ENCODE measurements around the gene NECTIN2. TPM values are rescaled to one million over a fixed set of nuclear protein-coding genes. Genes with fewer than 3 reads are reported as not detected.
"Not testable (repeated sequence)": the region's sequence is repeated elsewhere in the genome, so short reads cannot be mapped to it uniquely, and the experiment has no call there.

Gene NECTIN2
- total RNA-seq, 2 donors from 2014 or later, result 112 to 125 TPM

DNA sequence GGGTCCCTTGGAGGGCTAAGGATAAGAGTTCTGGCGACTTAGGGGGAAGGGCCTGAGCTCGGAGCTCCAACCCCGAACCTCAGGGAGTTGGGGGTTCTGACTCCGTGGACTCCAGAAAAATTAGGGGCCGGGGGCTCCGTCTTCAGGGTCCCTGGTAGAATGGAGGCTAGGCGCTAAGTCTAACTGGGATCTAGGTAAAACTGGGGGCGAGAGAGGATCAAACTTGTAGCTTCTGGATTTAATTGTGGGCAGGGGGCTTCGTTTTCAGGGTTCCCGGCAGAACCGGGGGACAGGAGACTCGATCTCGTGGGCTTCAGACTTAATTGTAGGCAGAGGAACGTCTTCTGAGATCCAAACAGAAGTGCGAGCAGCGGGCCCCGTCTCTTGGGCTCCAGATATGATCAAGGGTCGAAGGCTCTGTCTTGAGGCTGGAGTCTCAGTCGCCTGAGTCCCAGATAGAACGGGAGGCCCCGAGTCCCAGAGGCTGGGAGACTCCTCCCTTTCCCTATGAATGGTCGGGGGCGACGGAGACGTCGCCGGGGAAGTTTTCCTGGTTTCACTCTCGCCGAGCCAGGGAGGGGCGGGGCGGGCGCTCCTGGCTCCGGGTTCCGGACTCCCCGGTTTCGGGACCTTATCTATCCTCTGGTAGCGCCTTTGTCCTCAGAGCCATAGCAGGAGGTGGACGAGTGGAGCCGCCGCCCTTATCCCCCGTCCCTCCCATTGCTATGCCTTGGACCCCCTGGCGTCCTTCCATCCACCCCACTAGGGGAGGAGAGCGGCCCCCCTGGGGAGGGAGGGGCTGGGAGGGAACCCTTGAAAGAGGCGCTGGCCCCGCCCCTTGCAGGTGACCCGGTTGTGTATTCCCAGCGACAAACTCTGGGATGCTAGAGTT lies 1.3 kb downstream of the NECTIN2 start:
- intact Hi-C loops (cut with DNase I, micrococcal nuclease), result loop anchor here (10.0 kb wide), 2 partner anchors 53 to 133 kb away; no protein-coding TSS in a partner anchor
- ATAC-seq, result peak; percentile 46
- peak; percentile 84 to 85 for DNase-seq

DNA sequence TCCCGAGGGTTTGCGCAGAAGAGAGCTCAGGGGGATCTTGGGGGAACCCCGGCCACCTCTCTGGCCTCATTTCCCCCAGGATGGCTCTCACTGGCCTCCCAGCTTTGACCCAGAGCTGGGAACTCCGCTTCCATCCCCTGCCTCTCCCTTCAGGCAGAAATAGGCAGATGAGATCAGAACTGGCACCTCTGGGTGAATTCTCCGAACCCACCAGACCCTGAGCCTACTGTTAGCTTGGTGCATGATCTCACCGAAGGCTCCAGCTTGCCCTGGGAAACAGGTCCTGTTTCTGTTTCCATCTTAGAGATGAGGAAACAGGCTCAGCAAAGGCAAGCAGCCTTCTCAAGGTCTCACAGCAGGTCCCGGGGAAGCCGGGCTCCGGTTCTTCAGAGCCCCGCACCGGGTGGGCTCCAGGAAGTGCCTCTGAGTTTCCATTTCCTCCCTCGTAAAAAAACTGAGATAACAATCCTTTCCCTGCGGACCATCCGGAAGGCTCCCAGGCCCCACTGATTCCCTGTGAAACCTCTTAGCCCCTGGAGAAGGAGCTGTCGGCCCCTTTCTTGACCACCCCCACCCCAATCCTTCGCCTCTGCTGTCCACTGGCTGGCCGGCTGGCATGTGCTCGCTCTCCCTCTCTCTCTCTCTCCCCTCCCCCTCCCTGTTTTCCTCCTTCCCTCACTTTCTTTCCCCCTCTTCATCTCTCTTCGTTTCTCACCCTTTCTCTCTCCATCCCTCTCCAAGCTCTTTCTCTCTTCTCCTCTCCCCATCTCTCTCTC lies 2.1 kb downstream of the NECTIN2 start:
- no peak for ATAC-seq
- peak; percentile 27 to 40 for DNase-seq
- intact Hi-C loops (cut with DNase I, micrococcal nuclease), result loop anchor here (10.0 kb wide), 2 partner anchors 53 to 133 kb away; no protein-coding TSS in a partner anchor

DNA sequence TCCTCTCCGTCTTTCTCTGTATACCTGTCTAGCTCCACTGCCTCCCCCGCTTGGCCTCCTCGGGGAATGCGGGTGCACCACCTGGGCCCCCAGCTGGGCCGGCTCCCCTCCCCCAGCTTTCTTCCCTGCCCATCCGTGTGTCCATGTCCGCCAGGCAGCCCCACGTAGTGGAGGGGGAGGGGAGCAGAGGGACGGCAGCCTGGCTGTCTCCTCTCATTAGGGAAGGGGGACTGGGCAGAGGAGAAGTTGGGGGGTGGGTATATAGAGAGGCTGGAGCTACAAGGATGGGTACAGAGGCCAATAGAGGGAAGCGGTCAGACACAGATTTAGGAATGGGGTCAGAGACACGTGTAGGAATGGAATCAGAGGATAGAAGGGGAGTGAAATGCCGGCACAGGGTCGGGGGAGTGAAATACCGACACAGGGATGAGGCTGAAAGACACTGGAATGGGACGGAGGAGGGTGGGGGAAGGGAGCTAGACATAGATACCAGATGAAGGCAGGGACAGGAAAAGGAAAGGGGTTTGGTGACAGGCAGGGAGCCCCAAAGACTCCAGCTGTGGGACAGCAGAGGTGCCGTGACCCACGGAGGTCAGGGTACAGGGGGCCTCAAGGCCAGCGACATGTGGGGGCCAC lies 2.8 kb downstream of the NECTIN2 start:
- peak in 1 of 2 donors; percentile 33 for DNase-seq
- no peak for ATAC-seq
- intact Hi-C loops (cut with DNase I, micrococcal nuclease), result loop anchor here (10.0 kb wide), 2 partner anchors 54 to 134 kb away; no protein-coding TSS in a partner anchor

DNA sequence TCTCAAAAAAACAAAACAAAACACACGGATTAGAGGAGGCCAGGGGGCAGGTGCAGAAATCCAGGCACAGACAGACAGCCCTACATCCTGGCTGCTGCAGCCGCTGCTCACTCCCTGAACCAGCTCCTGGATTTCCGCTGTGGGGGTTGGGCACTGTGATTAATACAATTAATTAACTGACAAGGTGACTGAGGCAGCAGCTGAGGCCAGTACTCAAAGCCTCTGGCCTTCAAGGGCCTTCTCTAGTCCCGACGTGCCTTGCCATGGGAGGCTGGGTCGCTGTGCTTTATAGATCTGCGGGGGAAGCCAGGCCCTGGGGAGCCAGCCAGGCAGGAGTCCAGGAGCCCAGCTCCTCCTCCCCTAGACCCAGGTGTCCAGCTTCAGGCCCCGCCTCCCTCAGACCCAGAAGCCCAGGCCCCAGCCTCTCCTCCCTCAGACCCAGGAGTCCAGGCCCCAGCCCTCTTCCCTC lies 4.6 kb downstream of the NECTIN2 start:
- no peak for DNase-seq
- intact Hi-C loops (cut with DNase I, micrococcal nuclease), result no loop called here
- no peak for ATAC-seq

DNA sequence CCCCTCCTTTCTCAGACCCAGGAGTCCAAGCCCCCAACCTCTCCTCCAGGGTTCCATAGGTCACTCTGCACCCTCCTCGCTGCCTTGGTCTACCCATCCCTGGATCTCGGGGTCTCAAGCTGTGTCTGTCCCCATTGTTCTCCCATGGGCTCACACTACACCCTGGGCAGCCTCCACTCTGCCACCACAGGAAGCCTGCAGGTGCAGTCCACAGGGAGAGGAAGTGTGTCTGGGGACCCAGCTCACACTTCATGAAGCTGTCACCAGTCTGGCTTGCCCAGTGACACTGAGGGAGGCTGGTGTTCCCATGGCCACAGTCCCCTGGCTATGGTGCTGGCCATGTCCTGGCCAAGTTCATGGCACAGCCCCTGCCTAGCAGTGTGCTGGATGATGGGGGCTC lies 5.3 kb downstream of the NECTIN2 start:
- no peak for DNase-seq
- no peak for ATAC-seq
- intact Hi-C loops (cut with DNase I, micrococcal nuclease), result no loop called here

DNA sequence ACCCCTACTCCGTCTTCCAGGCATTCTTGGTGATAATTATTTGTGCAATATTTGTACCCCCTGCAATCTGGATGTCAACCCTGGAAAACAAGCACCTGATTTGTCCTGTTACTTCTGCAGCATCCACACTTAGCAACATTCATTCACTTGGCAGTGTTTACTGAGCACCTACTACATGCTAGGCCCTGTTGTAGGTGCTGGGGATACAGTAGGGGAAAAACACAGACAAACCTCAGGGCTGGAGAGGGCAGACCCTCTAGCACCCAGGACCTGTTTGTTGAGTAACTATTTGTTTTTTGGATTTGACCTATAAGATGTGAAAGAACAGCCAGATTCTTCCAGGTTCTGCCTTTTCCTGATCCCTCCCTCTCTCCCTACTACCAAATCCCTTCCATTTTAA lies 9.5 kb downstream of the NECTIN2 start:
- intact Hi-C loops (cut with DNase I, micrococcal nuclease), result no loop called here
- DNase-seq, result no peak
- no peak for ATAC-seq

DNA sequence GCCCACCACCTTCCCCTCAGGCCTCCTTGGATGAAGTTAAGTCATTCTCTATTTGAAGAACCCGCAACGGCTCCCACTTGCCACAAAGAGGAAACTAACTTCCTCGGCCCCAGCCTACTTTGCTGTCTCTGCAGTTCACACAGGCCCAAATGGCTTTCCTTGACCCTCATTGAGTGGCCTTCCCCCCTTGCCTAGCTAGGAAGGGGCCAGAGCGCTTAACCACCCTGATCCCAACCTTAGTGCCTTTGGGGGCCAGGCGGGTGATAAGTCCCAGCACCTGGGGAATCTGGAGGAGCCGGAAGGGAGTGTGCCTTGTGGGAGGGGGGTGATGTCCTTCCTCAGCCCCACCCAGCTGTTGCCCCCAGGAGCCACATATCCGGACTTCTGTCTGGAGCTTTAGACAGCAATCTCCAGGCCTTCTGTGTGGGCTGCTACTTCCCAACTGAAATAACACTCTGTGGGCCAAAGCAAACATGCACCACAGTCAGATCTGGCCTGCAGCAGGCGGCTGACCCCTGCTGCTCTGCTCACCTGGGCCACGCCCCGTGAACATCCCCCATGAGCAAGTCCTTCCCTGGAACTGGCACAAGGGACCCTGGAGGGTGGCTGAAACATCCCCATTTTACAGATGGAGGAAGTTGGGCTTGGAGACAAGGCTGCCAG lies 10.5 kb downstream of the NECTIN2 start:
- intact Hi-C loops (cut with DNase I, micrococcal nuclease), result no loop called here
- ATAC-seq (peak; percentile 42), DNase-seq (no peak)

DNA sequence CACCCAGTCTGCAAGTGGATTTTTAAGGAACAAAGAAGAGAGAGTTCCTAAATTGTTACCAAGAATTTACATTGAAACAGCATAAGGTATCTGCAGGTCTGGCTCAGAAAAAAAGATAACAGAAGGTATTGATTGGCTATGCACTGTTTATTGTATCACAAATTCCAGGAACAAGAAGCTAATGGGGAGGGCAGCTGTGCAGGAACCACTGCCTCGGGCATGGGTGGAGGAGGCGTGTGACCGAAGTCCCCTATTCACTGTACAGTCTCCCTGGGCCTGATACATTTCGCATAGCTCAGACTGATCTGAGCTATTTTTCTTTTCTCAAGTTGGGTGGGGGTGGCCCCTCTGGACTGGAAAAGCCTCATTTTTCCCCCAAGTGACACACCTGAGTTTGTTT lies 11.7 kb downstream of the NECTIN2 start:
- ATAC-seq, result peak; percentile 62

DNA sequence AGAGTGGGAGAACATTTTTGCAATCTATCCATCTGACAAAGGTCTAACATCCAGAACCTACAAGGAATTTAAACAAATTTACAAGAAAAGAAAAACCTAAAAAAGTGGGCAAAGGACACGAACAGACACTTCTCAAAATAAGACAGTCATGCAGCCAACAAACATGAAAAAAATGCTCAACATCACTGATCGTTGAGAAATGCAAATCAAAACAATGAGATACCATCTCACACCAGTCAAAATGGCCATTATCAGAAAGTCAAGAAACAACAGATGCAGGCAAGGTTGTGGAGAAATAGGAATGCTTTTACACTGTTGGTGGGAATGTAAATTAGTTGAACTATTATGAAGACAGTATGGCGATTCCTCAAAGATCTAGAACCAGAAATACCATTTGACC lies 15.5 kb downstream of the NECTIN2 start:
- DNase-seq; ATAC-seq; intact Hi-C loops (cut with DNase I, micrococcal nuclease): not testable (repeated sequence)

More for the DNA sequence above, 11.7 kb downstream of the NECTIN2 start:
- intact Hi-C loops (cut with DNase I, micrococcal nuclease), result no loop called here
- no peak for DNase-seq

DNA sequence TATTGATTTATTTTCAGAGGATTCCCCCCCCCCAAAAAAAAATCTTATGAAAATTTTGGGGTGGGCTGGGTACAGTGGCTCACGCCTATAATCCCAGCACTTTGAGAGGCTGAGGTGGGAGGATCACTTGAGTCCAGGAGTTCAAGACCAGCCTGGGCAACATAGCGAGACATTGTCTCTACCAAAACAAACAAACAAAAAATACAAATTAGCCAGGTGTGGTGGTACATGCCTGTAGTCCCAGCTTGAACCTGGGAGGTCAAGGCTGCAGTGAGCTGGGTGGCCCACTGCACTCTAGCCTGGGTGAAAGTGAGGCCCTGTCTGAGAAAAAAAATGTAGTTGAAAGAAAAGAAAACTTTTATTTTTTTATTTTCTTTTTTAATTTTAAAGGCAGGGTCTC lies 17.9 kb downstream of the NECTIN2 start:
- intact Hi-C loops (cut with DNase I, micrococcal nuclease), result no loop called here
- ATAC-seq (no peak), DNase-seq (no peak)

DNA sequence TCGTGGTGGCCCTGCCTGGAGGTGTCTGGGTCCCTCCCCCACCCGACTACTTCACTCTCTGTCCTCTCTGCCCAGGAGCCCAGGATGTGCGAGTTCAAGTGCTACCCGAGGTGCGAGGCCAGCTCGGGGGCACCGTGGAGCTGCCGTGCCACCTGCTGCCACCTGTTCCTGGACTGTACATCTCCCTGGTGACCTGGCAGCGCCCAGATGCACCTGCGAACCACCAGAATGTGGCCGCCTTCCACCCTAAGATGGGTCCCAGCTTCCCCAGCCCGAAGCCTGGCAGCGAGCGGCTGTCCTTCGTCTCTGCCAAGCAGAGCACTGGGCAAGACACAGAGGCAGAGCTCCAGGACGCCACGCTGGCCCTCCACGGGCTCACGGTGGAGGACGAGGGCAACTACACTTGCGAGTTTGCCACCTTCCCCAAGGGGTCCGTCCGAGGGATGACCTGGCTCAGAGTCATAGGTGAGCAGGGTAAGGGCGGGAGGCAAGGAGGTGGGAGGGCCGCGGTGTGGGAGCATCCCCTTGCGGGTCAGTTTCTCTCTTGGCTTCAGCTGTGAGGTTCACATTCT lies 19.2 kb downstream of the NECTIN2 start:
- ATAC-seq (no peak), DNase-seq (no peak)
- intact Hi-C loops (cut with DNase I, micrococcal nuclease), result no loop called here

DNA sequence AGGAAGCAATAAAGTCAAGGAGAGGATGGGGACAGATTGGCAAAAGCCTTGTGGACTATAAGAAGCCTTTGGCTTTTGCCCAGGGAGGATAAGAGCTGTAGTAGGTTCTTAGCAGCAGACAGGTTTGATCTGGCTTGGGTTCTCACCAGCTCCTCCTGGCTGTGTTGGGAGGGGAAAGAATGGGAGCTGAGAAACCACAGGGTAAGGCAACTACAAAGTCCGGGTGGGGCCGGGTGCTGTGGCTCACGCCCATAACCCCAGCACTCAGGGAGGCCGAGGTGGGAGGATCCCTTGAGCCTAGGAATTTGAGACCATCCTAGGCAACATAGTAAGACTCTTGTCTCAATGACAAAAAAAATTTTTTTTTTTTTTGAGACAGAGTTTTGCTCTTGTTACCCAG lies 20.6 kb downstream of the NECTIN2 start:
- DNase-seq (no peak), ATAC-seq (peak; percentile 77)
- intact Hi-C loops (cut with DNase I, micrococcal nuclease), result no loop called here

DNA sequence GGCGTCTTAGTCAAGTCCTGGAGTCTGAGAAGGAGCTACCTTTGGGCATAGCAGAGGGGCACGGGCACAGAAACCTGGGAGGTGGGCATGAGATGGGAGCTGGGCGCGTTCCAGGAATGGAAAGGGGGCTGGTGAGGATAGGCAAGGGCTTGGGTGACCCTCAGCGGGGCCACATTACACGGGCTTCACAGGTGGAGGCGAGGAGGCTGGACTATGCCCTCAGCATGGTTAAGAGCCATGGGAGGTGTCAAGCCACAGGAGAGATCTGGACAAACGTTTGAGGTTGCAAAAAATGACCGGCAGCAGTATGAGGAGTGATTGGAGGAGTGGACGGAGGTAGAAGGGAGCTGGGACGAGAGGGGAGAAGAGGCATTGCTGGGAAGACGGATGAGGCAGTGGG lies 21.5 kb downstream of the NECTIN2 start:
- intact Hi-C loops (cut with DNase I, micrococcal nuclease), result no loop called here
- ATAC-seq (no peak), DNase-seq (no peak)

DNA sequence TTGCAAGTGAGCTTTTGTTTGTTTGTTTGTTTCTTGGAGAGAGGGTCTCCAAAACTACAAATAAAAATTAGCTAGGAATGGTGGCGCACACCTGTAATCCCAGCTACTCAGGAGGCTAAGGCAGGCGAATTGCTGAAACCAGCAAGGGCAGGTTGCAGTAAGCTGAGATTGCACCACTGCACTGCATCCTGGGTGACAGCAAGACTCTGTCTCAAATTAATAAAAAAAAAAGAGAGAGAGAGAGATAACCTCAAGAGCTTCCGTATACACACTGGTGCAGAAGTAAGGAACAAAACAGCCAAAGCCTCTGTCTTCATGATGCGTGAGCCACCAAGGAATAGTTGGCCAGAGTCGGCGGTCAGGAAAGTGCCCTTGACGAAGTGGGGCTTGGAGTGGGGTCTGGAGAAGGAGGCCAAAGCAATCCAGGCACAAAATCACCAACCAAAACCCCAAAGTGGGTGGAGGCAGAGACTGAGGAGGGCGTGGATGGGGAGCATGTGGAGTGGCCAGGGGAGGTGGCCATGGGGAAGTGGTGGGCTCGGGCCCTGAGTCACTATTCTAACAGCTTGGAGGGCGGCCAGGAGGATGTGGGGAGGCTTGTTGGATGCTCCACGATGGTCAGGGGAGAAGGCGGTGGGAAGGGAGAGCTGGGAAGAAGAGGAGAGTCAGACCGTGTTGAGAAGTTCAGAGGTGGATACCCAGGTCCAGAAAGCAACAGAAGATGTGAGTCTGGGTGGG lies 23.8 kb downstream of the NECTIN2 start:
- ATAC-seq (no peak), DNase-seq (peak; percentile 49 to 61)
- intact Hi-C loops (cut with DNase I, micrococcal nuclease), result no loop called here

DNA sequence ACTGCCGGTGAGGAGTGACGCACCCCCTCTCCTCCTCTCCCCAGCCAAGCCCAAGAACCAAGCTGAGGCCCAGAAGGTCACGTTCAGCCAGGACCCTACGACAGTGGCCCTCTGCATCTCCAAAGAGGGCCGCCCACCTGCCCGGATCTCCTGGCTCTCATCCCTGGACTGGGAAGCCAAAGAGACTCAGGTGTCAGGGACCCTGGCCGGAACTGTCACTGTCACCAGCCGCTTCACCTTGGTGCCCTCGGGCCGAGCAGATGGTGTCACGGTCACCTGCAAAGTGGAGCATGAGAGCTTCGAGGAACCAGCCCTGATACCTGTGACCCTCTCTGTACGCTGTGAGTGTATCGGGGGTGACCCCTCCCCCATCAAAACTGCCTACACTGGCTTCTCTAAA lies 25.7 kb downstream of the NECTIN2 start:
- ATAC-seq (no peak), DNase-seq (no peak)
- intact Hi-C loops (cut with DNase I, micrococcal nuclease), result no loop called here

DNA sequence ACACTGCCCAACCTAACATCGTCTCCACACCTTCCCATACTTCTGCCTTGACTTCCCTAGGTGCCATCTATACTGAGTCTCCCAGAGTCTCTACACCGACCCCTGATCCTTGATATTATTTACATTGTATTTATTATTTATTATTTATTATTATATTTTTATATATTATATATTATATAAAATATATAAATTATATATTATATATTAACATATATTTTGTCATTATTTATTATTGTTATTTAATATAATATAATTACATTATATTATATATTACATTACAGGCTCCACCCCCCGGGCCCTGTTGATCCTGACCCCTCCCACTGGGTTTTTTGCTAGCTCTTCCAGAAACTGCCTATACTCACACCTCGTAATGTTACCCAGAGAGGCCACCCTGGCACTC lies 26.6 kb downstream of the NECTIN2 start:
- no peak for ATAC-seq
- DNase-seq, result no peak
- intact Hi-C loops (cut with DNase I, micrococcal nuclease), result no loop called here

DNA sequence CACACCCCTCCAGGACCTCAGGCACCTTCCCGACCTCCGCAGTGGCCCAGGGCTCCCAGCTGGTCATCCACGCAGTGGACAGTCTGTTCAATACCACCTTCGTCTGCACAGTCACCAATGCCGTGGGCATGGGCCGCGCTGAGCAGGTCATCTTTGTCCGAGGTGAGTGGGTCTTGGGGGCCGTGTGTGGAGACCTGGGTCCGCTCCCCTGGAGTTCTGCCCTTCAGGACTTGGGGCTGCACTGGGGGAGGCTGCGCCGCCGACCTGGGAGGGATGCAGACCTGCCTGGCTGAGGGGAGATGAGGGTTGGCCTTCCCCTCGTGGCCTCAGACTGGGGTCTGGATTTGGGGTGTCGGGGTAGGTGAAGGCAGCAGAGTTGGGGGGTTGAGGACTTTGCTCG lies 28.2 kb downstream of the NECTIN2 start:
- intact Hi-C loops (cut with DNase I, micrococcal nuclease), result no loop called here
- ATAC-seq (no peak), DNase-seq (no peak)
